SK-N-SH treated with all-trans-retinoic acid at 6 μM for 48 hours (cell line): ENCODE data around the gene RSAD1.

Experiments
- ATAC-seq: fragments of 200-7000 bp; cut with Tn5 transposase; 3 replicates; pipeline ENCODE4 v1.9.1; 2020; ENCODE audit warnings: mild to moderate bottlenecking, moderate library complexity
- ARNTL ChIP-seq: fragments of 450-650 bp; formaldehyde crosslinking; IDR thresholded peaks from 2 replicates; pipeline ENCODE4 v1.5.0; 2020; ENCODE audit warnings: low read depth, mild to moderate bottlenecking, moderate library complexity, borderline replicate concordance
- BACH2 ChIP-seq: fragments of 250-450 bp; sonication (Bioruptor Pico); IDR thresholded peaks from 2 replicates; pipeline ENCODE4 v1.9.0; 2021; ENCODE audit warnings: mild to moderate bottlenecking, borderline replicate concordance
- CSDC2 ChIP-seq: fragments of 250-450 bp; sonication (Bioruptor Pico); IDR thresholded peaks from 2 replicates; pipeline ENCODE4 v1.5.0; 2020; ENCODE audit warnings: mild to moderate bottlenecking, moderate library complexity
- ESRRG ChIP-seq: fragments of 250-450 bp; sonication (Bioruptor Pico); IDR thresholded peaks from 2 replicates; pipeline ENCODE4 v1.6.1; 2021; ENCODE audit warnings: mild to moderate bottlenecking
- GLIS3 ChIP-seq: fragments of 250-450 bp; sonication (Bioruptor Pico); IDR thresholded peaks from 2 replicates; pipeline ENCODE4 v1.5.0; 2020; ENCODE audit warnings: mild to moderate bottlenecking, moderate library complexity
- ISL1 ChIP-seq: fragments of 250-450 bp; sonication (Bioruptor Pico); IDR thresholded peaks from 2 replicates; pipeline ENCODE4 v2.1.2; 2022; ENCODE audit warnings: mild to moderate bottlenecking, moderate library complexity
- OSR1 ChIP-seq: fragments of 250-450 bp; sonication (Bioruptor Pico); IDR thresholded peaks from 2 replicates; pipeline ENCODE4 v1.8.0; 2022; ENCODE audit warnings: moderate library complexity, mild to moderate bottlenecking, inconsistent platforms
- PATZ1 ChIP-seq: fragments of 250-450 bp; sonication (Bioruptor Pico); IDR thresholded peaks from 2 replicates; pipeline ENCODE4 v1.8.0; 2020; ENCODE audit warnings: mild to moderate bottlenecking, moderate library complexity, borderline replicate concordance
- POU6F1 ChIP-seq: fragments of 250-450 bp; sonication (Bioruptor Pico); IDR thresholded peaks from 2 replicates; pipeline ENCODE4 v1.8.0; 2021; ENCODE audit warnings: low read depth, mild to moderate bottlenecking, moderate library complexity, borderline replicate concordance
- PPARA ChIP-seq: fragments of 250-450 bp; sonication (Bioruptor Pico); IDR thresholded peaks from 2 replicates; pipeline ENCODE4 v1.5.0; 2020; ENCODE audit warnings: mild to moderate bottlenecking, borderline replicate concordance
- RARB ChIP-seq: fragments of 250-450 bp; sonication (Bioruptor Pico); IDR thresholded peaks from 2 replicates; pipeline ENCODE4 v1.8.0; 2021; ENCODE audit warnings: mild to moderate bottlenecking, moderate library complexity
- SNAI2 ChIP-seq: fragments of 250-450 bp; sonication (Bioruptor Pico); IDR thresholded peaks from 2 replicates; pipeline ENCODE4 v1.5.0; 2020; ENCODE audit warnings: mild to moderate bottlenecking, moderate library complexity
- TCF4 ChIP-seq: fragments of 250-450 bp; sonication (Bioruptor Pico); IDR thresholded peaks from 2 replicates; pipeline ENCODE4 v1.8.0; 2021; ENCODE audit warnings: mild to moderate bottlenecking, moderate library complexity, borderline replicate concordance
- TOX ChIP-seq: fragments of 250-450 bp; sonication (Bioruptor Pico); IDR thresholded peaks from 2 replicates; pipeline ENCODE4 v1.8.0; 2021; ENCODE audit warnings: mild to moderate bottlenecking, moderate library complexity, borderline replicate concordance
- TSHZ2 ChIP-seq: fragments of 250-450 bp; sonication (Bioruptor Pico); IDR thresholded peaks from 2 replicates; pipeline ENCODE4 v1.5.0; 2020; ENCODE audit warnings: mild to moderate bottlenecking, moderate library complexity
- ZC3H10 ChIP-seq: fragments of 250-450 bp; sonication (Bioruptor Pico); IDR thresholded peaks from 2 replicates; pipeline ENCODE4 v1.5.1; 2021; ENCODE audit warnings: mild to moderate bottlenecking, moderate library complexity
- ZFP3 ChIP-seq: fragments of 250-450 bp; sonication (Bioruptor Pico); IDR thresholded peaks from 2 replicates; pipeline ENCODE4 v1.5.0; 2020; ENCODE audit warnings: mild to moderate bottlenecking, moderate library complexity
- ZFP30 ChIP-seq: fragments of 450-650 bp; formaldehyde crosslinking; IDR thresholded peaks from 2 replicates; pipeline ENCODE4 v1.5.0; 2022; ENCODE audit warnings: mild to moderate bottlenecking, moderate library complexity
- ZNF565 ChIP-seq: fragments of 450-650 bp; formaldehyde crosslinking; conservative IDR thresholded peaks from 2 replicates; pipeline ENCODE4 v1.5.0; 2020; ENCODE audit warnings: low read depth, mild to moderate bottlenecking, moderate library complexity
- ZNF70 ChIP-seq: fragments of 450-650 bp; formaldehyde crosslinking; IDR thresholded peaks from 2 replicates; pipeline ENCODE4 v1.5.0; 2020; ENCODE audit warnings: mild to moderate bottlenecking, moderate library complexity
- ZNF8 ChIP-seq: fragments of 450-650 bp; formaldehyde crosslinking; IDR thresholded peaks from 2 replicates; pipeline ENCODE4 v1.5.0; 2020; ENCODE audit warnings: mild to moderate bottlenecking, moderate library complexity
- TF ChIP-seq, protein P1 (sequence below): fragments of 250-450 bp; sonication (Bioruptor Pico); IDR thresholded peaks from 2 replicates; pipeline ENCODE4 v1.5.1; 2021; ENCODE audit warnings: mild to moderate bottlenecking, moderate library complexity
- TF ChIP-seq, protein P2 (sequence below): fragments of 250-450 bp; sonication (Bioruptor Pico); IDR thresholded peaks from 2 replicates; pipeline ENCODE4 v1.5.1; 2020; ENCODE audit warnings: low read depth, mild to moderate bottlenecking, moderate library complexity

Gene RSAD1

GRCh38 chr17:50529849-50530248 is 51.2 kb downstream of the RSAD1 start:
- no peak for ATAC-seq
- TF ChIP-seq, protein P1, sequence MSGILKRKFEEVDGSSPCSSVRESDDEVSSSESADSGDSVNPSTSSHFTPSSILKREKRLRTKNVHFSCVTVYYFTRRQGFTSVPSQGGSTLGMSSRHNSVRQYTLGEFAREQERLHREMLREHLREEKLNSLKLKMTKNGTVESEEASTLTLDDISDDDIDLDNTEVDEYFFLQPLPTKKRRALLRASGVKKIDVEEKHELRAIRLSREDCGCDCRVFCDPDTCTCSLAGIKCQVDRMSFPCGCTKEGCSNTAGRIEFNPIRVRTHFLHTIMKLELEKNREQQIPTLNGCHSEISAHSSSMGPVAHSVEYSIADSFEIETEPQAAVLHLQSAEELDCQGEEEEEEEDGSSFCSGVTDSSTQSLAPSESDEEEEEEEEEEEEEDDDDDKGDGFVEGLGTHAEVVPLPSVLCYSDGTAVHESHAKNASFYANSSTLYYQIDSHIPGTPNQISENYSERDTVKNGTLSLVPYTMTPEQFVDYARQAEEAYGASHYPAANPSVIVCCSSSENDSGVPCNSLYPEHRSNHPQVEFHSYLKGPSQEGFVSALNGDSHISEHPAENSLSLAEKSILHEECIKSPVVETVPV, result no peak
- no peak for TF ChIP-seq TCF4 (CRISPR knock-in tag)
- no peak for TF ChIP-seq ZC3H10 (CRISPR knock-in tag)
- TF ChIP-seq, protein P2, sequence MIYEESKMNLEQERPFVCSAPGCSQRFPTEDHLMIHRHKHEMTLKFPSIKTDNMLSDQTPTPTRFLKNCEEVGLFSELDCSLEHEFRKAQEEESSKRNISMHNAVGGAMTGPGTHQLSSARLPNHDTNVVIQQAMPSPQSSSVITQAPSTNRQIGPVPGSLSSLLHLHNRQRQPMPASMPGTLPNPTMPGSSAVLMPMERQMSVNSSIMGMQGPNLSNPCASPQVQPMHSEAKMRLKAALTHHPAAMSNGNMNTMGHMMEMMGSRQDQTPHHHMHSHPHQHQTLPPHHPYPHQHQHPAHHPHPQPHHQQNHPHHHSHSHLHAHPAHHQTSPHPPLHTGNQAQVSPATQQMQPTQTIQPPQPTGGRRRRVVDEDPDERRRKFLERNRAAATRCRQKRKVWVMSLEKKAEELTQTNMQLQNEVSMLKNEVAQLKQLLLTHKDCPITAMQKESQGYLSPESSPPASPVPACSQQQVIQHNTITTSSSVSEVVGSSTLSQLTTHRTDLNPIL (CRISPR knock-in tag), result no peak
- TF ChIP-seq RARB (CRISPR knock-in tag), result no peak
- TF ChIP-seq PPARA (CRISPR knock-in tag), result no peak
- TF ChIP-seq ESRRG, result no peak
- TF ChIP-seq ZNF70 (CRISPR knock-in tag), result no peak
- TF ChIP-seq ARNTL (CRISPR knock-in tag), result no peak
- no peak for TF ChIP-seq OSR1 (CRISPR knock-in tag)
- no peak for TF ChIP-seq BACH2 (CRISPR knock-in tag)
- no peak for TF ChIP-seq GLIS3
- no peak for TF ChIP-seq SNAI2 (CRISPR knock-in tag)

GRCh38 chr17:50531428-50532025 is 52.9 kb downstream of the RSAD1 start:
- TF ChIP-seq ZFP3 (no peak), ZFP30 (no peak)
- no peak for ATAC-seq

DNA sequence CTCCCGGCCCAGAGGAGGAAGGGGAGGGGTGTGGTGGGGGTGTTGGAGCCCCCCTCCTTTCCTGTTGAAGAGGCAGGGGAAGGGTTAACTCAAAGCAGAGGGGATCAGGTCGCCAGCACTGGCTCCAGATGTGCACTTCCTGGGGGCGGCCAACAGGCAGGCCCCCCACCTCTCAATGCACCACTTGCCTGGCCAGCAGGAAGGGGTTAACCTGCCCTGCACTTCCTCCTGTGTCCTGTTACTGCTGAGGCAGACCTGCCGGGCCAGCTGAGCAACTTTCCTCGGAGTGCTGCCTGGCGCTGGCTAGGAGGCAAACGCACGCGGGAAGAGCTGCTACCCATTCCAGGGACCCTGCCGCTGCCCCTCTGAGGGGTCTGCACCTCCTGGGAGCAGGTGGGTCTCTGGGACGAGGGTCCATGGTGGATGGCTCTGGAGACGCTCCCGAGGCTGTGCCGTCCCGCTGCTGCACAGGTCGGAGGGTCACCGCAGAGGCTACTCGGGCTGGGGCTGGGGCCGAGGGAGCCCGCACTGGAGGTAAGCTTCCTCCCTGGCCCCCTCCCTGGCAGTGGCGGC is 53.9 kb downstream of the RSAD1 start, which contains the start of gene EPN3:
Gene EPN3, plus strand, starts transcription at position 284 of the 573 bp plus-strand sequence. CDS start 3,822 bp downstream, outside the sequence.
- TF ChIP-seq TSHZ2 (CRISPR knock-in tag) (no peak), ZNF8 (CRISPR knock-in tag) (no peak), BACH2 (CRISPR knock-in tag) (no peak), TCF4 (CRISPR knock-in tag) (no peak), SNAI2 (CRISPR knock-in tag) (no peak), ESRRG (no peak), POU6F1 (CRISPR knock-in tag) (no peak), ZFP30 (no peak), GLIS3 (no peak), OSR1 (CRISPR knock-in tag) (no peak), CSDC2 (CRISPR knock-in tag) (no peak), ISL1 (CRISPR knock-in tag) (no peak), ZNF565 (CRISPR knock-in tag) (no peak), TOX (no peak), PATZ1 (CRISPR knock-in tag) (no peak), ZC3H10 (CRISPR knock-in tag) (no peak), ZNF70 (CRISPR knock-in tag) (no peak)
- TF ChIP-seq, protein P2 (CRISPR knock-in tag), result no peak
- TF ChIP-seq, all 23 proteins: peak for 0
- peak; percentile 79 for ATAC-seq
